LNCaP clone FGC (cell line): ENCODE measurements around the gene HOXA6.

Source experiments
- DNase-seq: peaks from one replicate; pipeline ENCODE4 v3.0.0-alpha.2; 2011; ENCODE audit warnings: low read depth
- H3K4me3 ChIP-seq: 2 replicates; pipeline ENCODE4 v1.5.1; 2011; ENCODE audit warnings: mild to moderate bottlenecking, low read depth, low read length, control low read depth
- CTCF ChIP-seq: IDR thresholded peaks from 2 replicates; pipeline ENCODE4 v1.5.1; 2012; ENCODE audit warnings: mild to moderate bottlenecking; ENCODE audit not compliant: control insufficient read depth, insufficient read depth; ENCODE audit errors: extremely low read depth

The HOXA6 gene

GRCh38 chr7:27161721-27162560 lies 14.4 kb upstream of the HOXA6 start:
- H3K4me3 ChIP-seq = no peak overlapping the region
- TF ChIP-seq CTCF = no peak
- no peak for DNase-seq

GRCh38 chr7:27161214-27161720 lies 13.7 kb upstream of the HOXA6 start:
- no peak for TF ChIP-seq CTCF
- H3K4me3 ChIP-seq = peak overlapping the region; percentile 49
- no peak for DNase-seq

GRCh38 chr7:27160546-27161213 lies 13.1 kb upstream of the HOXA6 start:
- peak overlapping the region; percentile 49 for H3K4me3 ChIP-seq
- peak; percentile 98 for TF ChIP-seq CTCF
- no peak for DNase-seq

GRCh38 chr7:27160145-27160545 lies 12.6 kb upstream of the HOXA6 start:
- no peak for DNase-seq
- no peak overlapping the region for H3K4me3 ChIP-seq
- no peak for TF ChIP-seq CTCF

- no peak overlapping the region for H3K4me3 ChIP-seq
- no peak for TF ChIP-seq CTCF
- peak; percentile 65 for DNase-seq
Measured at GRCh38 chr7:27159266-27160144, 11.9 kb upstream of the HOXA6 start.

- TF ChIP-seq CTCF = no peak
- H3K4me3 ChIP-seq = no peak overlapping the region
- DNase-seq = no peak
Measured at GRCh38 chr7:27158436-27159265, 11.1 kb upstream of the HOXA6 start.
